HG02678 (cell line): Measurements from ENCODE around the gene GPC2.
"Not testable (repeated sequence)": the region's sequence is repeated elsewhere in the genome, so short reads cannot be mapped to it uniquely, and the experiment has no call there.

Source experiments
- ATAC-seq: cut with Tn5 transposase; IDR thresholded peaks from one replicate; pipeline ENCODE4 v1.9.1; 2021; ENCODE audit warnings: mild to moderate bottlenecking, moderate library complexity; ENCODE audit not compliant: unreplicated experiment

GPC2 gene, protein sequence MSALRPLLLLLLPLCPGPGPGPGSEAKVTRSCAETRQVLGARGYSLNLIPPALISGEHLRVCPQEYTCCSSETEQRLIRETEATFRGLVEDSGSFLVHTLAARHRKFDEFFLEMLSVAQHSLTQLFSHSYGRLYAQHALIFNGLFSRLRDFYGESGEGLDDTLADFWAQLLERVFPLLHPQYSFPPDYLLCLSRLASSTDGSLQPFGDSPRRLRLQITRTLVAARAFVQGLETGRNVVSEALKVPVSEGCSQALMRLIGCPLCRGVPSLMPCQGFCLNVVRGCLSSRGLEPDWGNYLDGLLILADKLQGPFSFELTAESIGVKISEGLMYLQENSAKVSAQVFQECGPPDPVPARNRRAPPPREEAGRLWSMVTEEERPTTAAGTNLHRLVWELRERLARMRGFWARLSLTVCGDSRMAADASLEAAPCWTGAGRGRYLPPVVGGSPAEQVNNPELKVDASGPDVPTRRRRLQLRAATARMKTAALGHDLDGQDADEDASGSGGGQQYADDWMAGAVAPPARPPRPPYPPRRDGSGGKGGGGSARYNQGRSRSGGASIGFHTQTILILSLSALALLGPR

DNA sequence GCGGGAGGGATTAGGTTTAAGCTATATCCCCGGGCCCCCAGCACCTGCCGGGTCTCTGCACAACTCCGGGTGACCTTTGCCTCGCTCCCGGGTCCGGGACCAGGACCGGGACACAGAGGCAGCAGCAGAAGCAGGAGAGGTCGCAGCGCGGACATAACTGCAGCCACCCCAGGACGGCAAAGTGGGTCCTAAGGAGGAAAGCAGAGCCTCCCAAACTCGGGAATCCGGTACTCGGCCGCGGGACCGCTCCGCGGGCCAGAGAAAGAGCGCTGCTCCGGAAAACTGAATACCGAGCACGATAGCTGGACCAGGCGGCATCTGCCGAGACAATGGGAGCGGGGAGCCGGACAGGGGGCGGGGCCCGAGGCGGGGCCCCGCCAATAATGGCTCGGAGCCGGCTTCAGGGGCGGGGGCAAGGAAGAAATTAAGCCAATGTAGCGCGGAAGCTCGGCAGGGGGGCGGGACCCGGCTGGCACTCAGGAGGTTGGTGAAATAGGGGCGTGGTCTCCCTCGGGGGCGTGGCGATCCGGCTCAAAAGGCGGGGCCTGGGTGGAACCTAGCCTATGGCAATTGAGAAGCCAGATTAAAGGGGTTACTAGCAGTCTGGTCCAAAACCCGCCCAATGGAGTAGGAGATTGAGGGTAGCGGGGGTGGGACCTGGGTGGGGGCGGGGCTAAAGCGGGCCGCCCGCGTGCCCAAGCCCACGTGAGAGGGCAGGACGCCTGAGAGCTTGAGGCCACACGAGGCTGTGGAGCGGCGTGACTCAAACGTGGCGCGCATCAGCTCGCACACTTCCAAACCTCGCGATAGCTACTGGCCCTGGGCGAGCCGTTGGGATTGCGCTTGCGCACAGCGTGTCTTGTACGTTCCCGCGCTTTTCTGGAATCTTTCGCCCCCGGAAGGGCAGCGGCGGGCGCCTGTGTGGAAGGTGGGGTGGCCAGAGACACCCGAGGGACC lies at the start of gene GPC2, which contains the start of gene STAG3:
Gene GPC2 (minus strand): TSS at position 337 of the 957 bp plus-strand sequence. CDS start 182 bp downstream, at position 155.
Gene STAG3 (plus strand): TSS at position 874 of the 957 bp plus-strand sequence. CDS start 2,639 bp downstream, outside the sequence.
- peak; percentile 94 for ATAC-seq

DNA sequence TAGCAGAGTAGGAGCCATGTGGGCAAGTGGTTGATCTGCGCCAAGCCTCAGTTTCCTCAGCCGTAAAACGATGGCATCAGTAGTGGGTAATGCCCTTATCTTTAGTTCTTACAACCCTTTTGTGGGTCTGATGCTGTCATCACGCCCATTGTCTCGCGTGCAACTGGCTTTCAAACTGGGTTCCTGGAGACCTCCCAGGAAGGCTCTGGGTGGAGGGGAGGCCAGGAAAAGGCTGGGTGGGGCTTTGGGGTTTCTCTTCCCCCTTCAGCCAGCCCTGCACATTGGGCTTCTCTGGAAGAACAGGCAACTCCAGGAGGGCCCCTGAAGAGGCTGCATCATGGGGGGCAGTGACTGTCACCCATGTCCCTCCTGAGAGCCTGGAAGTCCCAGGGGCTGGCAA lies 47.7 kb upstream of the GPC2 start:
- ATAC-seq: not testable (repeated sequence)

DNA sequence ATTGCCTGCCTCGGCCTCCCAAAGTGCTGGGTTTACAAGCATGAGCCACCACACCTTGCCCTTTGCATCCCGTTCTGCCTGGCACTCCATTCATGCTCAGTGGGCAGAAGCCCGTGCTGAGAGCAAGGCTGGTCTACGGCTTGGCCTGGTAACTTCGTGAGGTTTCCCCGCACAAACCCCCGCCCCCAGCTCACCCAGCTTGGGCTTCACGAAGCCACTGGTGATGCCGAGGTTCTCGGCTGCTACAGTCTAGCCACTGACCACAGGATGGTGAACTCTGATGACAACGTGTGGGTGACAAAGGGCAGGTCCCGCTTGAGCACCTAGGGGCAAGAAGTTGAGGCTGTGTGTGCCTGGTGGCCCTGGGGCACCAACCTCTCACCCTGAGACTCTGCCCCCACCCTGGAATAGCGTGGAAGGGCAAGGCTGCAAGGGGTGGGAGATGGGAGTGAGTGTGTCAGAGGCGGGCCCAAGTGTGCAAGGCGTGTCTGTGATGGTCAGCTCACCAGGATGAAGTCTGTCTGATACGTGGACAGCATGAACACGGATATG lies 46.3 kb upstream of the GPC2 start:
- not testable (repeated sequence) for ATAC-seq

DNA sequence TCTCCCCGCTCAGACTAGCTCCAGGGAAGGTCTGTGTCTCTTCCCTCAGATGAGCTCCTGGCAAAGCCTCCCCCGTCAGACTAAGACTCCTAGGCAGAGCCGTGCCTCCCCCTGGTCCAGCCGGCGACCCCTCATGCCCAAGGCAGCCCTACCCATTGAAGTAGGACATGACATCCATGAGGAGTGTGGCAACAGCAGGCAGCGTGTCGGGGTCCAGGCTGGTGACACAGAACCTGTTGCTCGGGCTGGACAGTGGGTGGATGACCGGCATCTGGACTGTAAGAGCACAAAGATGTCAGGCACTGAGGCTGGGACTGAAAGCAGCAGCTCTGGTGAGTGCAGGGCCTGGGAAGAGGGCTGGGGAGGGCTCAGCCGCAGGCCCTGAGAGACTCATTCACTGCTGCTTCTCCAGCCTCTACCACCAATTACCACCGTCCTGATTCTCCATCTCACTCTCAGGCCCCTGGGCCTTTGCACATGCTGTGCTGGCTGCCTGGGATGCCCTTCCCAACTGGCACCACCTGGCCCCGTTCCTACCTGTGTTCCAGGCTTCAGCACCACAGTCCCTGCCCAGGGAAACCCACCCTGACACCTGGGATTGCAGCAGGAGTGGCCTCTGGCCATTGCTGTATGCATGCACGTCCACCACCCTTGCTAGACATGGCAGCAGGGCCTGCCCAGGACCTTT lies 45.4 kb upstream of the GPC2 start:
- ATAC-seq: no peak

DNA sequence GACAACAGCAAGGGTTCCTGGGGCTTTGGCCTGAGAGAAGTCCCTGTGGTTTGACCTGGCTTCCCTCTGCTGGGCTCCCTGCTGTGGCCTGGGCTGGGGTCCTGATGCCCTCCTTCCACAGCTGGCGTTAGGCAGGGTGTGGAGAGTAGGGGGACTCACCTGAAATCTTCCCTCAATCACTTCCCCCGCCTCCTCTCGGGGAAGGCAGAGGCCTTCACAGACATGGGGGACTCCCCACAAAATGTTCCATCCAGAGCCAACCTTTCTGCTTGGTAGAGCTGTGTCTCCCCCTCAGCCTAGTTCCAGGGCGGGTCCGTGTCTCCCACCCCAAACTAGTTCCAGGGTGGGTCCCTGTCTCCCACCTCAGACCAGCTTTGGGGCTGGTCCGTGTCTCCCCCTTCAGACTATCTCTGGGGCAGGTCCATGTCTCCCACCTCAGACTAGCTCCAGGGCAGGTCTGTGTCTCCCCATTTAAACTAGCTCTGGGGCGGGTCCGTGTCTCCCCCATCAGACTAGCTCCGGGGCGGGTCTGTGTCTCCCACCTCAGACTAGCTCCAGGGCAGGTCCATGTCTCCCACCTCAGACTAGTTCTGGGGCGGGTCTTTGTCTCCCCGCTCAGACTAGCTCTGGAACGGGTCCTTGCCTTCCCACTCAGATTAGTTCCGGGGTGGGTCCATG lies 44.7 kb upstream of the GPC2 start:
- ATAC-seq: no peak

DNA sequence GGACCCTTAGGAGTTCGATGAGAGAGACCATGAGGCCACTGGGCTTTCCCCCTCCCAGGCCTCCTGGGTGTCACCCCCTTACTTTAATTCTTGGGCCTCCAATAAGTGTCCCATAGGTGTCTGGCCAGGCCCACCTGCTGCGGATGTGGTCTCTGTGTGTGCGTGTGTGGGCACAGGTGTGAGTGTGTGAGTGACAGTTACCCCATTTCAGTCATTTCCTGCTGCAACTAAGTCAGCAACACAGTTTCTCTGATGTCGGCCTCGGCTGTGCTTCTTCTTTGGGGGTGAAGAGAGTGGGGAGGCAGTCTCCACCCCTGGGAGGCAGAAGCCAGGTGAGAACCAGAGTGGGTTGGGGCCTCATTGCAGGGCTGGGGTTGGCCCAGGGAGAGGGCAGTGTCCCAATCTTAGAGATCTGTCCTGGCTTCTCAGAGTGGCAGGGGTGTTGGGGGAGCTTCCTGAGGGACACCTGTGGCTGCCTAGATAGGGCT lies 44.1 kb upstream of the GPC2 start:
- peak; percentile 62 for ATAC-seq

DNA sequence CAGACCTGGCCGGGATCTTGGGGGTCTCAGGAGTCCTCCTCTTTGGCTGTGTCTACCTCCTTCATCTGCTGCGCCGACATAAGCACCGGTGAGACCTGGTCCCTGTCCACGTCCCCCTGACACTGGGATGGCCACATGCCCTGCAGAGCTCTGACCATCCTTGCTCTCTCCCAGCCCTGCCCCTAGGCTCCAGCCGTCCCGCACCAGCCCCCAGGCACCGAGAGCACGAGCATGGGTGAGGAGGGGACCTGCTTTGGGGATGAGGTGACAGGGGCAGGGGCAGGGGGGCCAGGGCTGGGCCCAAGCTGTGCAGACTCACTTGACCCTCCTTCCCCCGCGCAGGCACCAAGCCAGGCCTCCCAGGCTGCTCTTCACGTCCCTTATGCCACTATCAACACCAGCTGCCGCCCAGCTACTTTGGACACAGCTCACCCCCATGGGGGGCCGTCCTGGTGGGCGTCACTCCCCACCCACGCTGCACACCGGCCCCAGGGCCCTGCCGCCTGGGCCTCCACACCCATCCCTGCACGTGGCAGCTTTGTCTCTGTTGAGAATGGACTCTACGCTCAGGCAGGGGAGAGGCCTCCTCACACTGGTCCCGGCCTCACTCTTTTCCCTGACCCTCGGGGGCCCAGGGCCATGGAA lies 43.5 kb upstream of the GPC2 start:
- peak; percentile 1 for ATAC-seq

DNA sequence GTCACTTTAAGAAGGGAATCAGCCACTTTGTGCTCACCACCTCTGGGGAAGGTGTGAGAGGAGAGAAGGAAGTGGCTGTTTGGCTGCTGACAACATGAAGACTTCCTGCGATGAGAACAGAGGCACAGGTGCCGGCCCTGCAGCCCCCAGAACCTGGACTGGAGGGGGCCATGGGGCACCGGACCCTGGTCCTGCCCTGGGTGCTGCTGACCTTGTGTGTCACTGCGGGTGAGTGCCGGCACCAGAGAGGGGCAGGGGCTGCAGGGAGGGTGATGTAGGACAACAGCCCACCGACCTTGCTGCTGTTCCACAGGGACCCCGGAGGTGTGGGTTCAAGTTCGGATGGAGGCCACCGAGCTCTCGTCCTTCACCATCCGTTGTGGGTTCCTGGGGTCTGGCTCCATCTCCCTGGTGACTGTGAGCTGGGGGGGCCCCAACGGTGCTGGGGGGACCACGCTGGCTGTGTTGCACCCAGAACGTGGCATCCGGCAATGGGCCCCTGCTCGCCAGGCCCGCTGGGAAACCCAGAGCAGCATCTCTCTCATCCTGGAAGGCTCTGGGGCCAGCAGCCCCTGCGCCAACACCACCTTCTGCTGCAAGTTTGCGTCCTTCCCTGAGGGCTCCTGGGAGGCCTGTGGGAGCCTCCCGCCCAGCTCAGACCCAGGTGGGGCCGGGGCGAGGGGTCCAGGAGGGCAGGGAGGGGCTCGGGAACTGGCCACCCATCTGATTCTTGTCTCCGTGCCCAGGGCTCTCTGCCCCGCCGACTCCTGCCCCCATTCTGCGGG lies 42.8 kb upstream of the GPC2 start, which contains the start of gene PVRIG:
Gene PVRIG (plus strand): TSS at position 149 of the 785 bp plus-strand sequence. CDS start 22 bp downstream, at position 171.
- not testable (repeated sequence) for ATAC-seq

DNA sequence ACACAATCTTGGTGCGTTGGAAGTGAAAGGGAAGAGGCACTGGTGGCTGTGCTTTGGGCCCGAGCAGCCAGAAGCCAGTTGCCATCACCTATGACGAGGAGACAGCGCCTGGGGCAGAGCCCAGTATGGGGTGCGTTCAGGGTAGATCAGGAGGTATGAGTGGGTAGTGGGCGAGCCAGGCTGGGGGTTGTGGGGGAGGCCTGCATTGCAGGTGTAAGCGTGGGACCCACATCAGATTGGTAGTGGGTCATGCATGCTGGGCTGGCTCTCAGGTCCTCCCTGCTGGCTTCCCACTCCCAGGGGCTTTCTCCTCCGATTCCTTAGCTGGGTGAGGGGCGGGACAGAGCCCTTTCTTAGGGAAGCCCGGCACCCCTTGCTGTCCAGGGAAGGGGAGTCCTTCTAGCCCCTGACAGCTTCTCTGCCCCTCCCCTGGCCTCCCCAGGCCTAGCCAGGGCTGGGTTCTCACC lies 42.1 kb upstream of the GPC2 start:
- no peak for ATAC-seq

DNA sequence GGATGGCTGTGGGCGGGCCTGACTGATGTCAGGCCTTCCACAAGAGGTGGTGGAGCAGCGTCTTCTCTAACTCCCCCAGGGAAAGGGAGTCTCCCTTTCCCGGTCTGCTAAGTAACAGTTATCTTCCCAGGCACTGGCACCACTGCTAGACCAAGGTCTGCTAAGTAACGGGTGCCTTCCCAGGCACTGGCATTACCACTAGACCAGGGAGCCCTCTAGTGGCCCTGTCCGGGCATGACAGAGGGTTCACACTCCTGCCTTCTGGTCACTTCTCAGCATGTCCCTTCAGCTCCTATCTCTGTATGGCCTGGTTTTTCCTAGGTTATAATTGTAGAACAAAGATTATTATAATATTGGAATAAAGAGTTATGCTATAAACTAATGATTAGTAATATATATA lies 40.8 kb upstream of the GPC2 start:
- peak; percentile 18 for ATAC-seq

DNA sequence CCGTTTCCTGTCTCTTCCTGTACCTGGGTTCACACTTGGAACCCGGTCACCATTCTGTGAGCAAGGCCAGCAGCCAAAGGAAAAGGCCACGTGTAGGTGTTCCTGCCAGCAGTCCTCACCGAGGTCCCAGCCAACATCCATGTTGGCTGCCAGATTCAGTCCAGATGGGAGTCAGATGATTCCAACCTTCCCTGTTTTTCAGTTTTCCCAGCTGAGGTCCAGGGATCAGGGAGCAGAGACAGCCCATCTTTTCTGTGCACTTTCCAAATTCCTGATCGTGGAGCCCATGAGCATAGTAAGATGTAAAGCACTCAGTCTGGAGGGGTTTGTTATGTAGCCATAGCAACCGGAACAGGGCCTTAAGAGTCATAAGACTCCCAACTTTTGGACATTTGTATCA lies 38.7 kb upstream of the GPC2 start:
- no peak for ATAC-seq

DNA sequence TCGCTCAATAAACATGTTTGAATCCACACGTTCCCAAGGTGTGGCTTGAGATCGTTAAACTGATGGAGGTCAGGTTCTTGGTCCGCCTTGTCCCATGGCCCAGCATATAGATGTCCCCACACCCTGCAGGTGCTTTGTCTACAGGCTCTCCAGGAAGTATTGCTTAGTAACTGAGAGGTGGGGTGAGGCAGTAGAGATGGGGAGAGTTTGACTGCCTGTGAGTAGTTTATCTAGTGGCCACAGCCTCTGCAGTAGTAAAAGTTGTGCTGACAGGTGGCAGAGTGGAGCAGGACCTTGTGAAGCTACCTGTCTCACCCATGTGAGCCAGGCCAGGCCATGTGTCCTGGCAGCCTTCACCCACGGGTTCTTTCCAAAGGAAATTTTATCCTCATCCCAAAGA lies 37.2 kb upstream of the GPC2 start:
- not testable (repeated sequence) for ATAC-seq

DNA sequence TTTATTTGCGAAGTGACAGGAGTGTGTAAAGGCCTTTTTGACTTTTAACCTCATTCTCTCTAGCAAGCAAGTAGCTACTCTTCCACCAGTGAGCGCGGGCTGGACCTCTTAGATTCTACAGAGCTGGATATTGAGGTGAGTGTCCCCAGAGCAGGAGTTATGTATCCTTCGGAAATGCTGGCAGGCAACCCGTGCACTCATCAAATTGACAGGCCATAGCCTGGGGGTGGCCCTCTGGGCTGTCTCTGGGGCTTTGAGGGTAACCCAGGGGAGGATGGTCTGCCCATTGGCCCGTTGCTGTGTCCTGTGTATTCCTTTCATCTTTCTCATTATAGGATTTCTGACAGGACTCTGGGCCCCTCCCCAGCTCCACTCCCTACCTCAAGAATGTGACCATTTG lies 36.5 kb upstream of the GPC2 start:
- ATAC-seq: no peak

DNA sequence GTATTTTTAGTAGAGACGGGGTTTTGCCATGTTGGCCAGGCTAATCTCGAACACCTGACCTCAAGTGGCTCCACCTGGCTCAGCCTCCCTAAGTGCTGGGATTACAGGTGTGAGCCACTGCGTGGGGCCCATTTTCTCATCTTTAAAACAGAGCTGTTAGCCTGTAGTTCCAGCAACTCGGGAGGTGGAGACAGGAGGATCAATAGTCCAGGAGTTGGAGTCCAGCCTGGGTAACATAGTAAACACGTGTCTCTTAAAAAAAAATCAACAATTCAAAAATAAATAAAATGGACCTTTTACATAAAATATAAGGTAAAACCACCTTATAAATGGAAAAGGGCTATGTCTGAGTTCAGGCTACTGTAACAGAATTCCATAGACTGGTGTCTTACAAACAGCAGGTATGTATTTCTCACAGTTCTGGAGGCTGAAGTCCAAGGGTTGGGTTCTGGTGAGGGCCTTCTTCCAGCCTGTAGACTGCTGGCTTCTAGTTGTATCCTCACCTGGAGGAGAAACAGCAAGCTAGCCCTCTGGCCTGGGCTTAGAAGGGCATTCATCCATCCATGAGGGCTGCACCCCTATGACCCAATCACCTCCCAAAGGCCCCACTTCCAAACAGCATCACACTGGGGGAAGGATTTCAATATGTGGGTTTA lies 35.6 kb upstream of the GPC2 start:
- no peak for ATAC-seq

DNA sequence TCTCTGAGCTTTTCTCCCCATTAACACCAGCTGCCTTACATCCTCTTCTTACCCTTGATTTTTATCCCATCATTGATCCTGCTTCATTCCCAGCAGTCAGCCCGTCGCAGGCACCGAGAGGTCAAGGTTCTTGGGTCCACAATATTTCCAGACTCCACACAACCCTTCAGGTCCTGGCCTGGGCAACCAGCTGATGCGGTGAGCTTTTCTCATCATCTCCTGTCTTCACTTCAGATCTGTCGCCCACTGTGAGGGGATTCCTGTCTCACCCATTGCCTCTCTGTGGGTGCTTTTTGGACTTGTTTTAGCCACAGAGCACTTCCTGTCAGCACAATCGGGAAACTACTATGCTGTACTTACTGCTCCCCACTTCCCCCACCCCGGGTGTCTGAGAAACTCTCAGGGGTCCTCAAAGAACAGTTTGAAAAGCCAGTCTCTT lies 34.2 kb upstream of the GPC2 start:
- ATAC-seq: peak; percentile 48

DNA sequence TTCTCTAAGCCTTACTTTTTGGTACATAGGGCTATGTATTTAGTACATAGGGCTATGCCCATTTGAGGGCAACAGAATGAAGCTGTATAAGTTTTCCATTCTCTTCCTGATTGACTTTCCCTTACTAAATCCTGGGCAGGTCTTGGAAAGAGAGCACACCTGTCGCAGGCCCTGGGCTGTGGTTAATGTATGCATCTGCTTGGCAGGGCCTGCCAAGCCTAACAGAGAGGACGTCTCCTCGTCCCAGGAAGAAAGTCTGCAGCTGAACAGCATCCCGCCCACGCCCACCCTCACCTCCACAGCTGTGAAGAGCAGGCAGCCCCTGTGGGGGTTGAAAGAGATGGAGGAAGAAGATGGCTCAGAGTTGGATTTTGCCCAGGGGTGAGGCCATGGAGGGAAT lies 33.6 kb upstream of the GPC2 start:
- no peak for ATAC-seq

DNA sequence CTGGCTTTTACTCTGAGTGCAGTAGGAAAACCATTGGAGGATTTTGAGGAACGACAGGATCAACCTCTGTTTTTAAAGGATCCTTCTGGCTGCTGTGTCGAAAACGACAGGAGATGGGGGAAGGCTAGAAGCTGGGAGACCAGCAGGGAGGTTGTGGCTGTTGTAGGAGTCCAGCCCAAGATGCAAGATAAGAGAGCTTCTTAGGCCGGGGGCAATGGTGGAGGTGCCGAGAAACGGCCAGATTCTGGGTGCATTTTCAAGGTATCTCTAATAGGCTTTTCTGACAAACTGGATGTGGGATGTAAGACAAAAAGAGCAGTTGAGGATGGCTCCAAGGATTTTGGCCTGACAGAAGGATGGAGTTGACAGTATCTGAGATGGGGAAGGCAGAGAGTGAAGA lies 32.3 kb upstream of the GPC2 start:
- no peak for ATAC-seq
